Measurements from ENCODE around the gene POC1B. TPM values are rescaled to one million over a fixed set of nuclear protein-coding genes. Genes with fewer than 3 reads are reported as not detected.

Gene POC1B
- total RNA-seq, 2 donors from 2014 or later = 26.6 to 27.0 TPM

GRCh38 chr12:89379839-89380467 is 145.9 kb downstream of the POC1B start:
- DNase-seq = no peak
- no peak for ATAC-seq
- intact Hi-C loops (cut with DNase I, micrococcal nuclease) = no loop called here

DNA sequence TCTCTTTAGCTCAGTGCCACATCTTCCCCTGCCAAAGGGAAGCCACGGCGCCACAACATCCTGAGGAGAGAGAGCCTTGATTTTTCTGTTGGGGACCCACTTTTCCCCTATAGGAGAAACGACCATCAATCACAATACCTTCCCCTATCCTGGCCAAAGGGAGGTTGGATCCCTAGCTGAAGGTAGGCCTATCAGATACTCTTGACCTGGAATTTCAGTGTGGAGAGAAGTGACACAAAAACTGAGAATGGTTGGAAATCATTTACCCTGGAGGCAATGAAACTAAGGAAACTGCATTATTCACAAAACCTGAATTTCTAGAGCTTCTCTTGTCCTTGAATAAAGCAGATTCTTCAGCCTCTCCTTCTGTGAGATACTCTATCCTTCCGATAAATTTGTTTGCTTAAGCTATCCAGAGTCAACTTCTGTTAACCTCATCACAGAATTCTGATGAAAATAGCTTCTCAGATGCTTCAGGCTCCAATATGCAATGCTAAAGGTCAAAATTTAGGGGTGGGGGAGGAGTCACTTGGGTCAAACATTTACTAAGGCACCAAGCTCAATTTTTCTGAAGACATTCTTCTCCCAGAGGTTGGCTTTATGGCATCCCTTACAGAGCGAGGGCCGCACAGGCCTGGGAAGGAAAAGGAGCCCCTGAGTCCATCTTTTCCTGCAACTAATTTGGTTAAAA is 146.6 kb downstream of the POC1B start:
- DNase-seq (no peak), ATAC-seq (peak; percentile 12)
- intact Hi-C loops (cut with DNase I, micrococcal nuclease) = no loop called here

DNA sequence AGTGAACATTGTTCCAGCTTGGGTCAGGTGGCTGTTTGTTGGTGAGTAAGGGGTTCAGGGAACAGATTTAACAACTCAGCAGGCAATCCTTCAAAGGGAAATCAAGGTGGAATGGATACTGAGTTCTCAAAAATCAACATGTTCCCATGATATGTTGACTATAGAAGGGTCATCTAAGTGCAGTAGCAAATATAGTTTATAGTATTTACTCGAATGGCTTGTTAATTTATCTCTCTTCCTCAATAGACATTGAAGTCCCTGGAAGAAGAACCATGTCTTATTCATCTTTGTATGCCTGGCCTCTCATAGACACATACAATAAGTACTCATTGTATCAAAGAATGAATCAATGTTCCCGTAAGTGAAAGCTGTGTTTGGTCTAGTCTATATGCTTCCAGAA is 149.0 kb downstream of the POC1B start:
- intact Hi-C loops (cut with DNase I, micrococcal nuclease) = no loop called here
- peak; percentile 9 for ATAC-seq
- no peak for DNase-seq

GRCh38 chr12:89376202-89376529 is 149.7 kb downstream of the POC1B start:
- DNase-seq (no peak), ATAC-seq (no peak)
- intact Hi-C loops (cut with DNase I, micrococcal nuclease) = no loop called here

GRCh38 chr12:89373763-89374572 is 151.9 kb downstream of the POC1B start:
- intact Hi-C loops (cut with DNase I, micrococcal nuclease) = no loop called here
- ATAC-seq (no peak), DNase-seq (no peak)

- intact Hi-C loops (cut with DNase I, micrococcal nuclease) = no loop called here
- DNase-seq (no peak), ATAC-seq (no peak)
Measured at GRCh38 chr12:89372584-89373370, 153.1 kb downstream of the POC1B start.

DNA sequence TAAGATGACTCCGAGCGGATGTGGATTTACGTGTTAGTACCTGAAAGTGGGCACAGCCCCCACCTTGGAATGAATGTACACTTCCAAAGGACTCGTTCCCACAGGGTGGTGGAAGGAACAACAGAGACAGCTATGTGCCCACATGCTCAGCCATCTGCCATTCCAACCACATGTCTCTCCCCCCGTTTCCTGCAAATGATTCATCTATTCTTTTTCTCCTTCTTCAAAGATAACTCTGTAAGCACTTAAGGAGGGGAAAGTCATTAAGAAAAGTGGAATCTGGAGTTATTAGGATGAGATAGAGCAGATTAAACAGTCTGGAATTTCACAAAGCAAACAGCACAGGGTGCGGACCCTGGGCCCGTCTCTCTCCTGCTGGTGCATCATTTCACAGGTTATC is 155.0 kb downstream of the POC1B start:
- DNase-seq (no peak), ATAC-seq (no peak)
- intact Hi-C loops (cut with DNase I, micrococcal nuclease) = no loop called here

- DNase-seq = peak in 1 of 2 donors; percentile 41
- intact Hi-C loops (cut with DNase I, micrococcal nuclease) = no loop called here
- ATAC-seq = peak; percentile 56
Measured at GRCh38 chr12:89370421-89370831, 155.4 kb downstream of the POC1B start.

Other genes with a start within 250 kb of the POC1B start
- 10 to 100 TPM; 58.8 to 82.3 TPM for gene DUSP6, start 173.5 kb downstream of the POC1B start, total RNA-seq
- 10 to 100 TPM; 47.4 to 57.1 TPM for gene GALNT4, start 1.3 kb downstream of the POC1B start, total RNA-seq
- gene ATP2B1, start 182.8 kb upstream of the POC1B start, total RNA-seq = 100 to 1,000 TPM in 1 of 2 donors, 10 to 100 TPM in 1; 57.5 to 105 TPM